K562 (cell line): Measurements from ENCODE around the gene SYT7. TPM values are rescaled to one million over a fixed set of nuclear protein-coding genes. Genes with fewer than 3 reads are reported as not detected.

ENCODE experiments used
- CBX1 ChIP-seq: sonication (generic); IDR thresholded peaks from 2 replicates; pipeline ENCODE4 v1.6.1; 2016; ENCODE audit warnings: antibody characterized with exemption, low read depth, mild to moderate bottlenecking
- E4F1 ChIP-seq: fragments of 250-450 bp; sonication (Bioruptor Pico); IDR thresholded peaks from 2 replicates; pipeline ENCODE4 v1.5.0; 2021; ENCODE audit warnings: mild to moderate bottlenecking, borderline replicate concordance
- ETV1 ChIP-seq: fragments of 450-650 bp; conservative IDR thresholded peaks from 2 replicates; pipeline ENCODE4 v1.6.1; 2016; ENCODE audit warnings: missing genetic modification characterization, control low read depth, low read depth, missing compliant biosample characterization
- EWSR1 ChIP-seq: fragments of 450-650 bp; IDR thresholded peaks from 2 replicates; pipeline ENCODE4 v1.6.1; 2018; ENCODE audit warnings: borderline replicate concordance, mild to moderate bottlenecking, low read depth, moderate library complexity; ENCODE audit not compliant: partially characterized antibody
- KAT2B ChIP-seq: IDR thresholded peaks from one replicate; pipeline ENCODE4 v1.6.1; 2012; ENCODE audit warnings: low read depth, mild to moderate bottlenecking, control low read depth, inconsistent platforms, low read length, moderate library complexity
- MTA3 ChIP-seq: fragments of 450-650 bp; formaldehyde crosslinking; IDR thresholded peaks from 2 replicates; pipeline ENCODE4 v1.6.1; 2017; ENCODE audit warnings: mild to moderate bottlenecking, borderline replicate concordance
- NFE2L1 ChIP-seq: fragments of 450-650 bp; IDR thresholded peaks from 2 replicates; pipeline ENCODE4 v1.6.1; 2016; ENCODE audit warnings: missing genetic modification characterization, low read depth, mild to moderate bottlenecking, missing compliant biosample characterization, moderate library complexity, borderline replicate concordance
- PBX2 ChIP-seq, 2 experiments: IDR thresholded peaks in 1 of 2; conservative IDR thresholded peaks in 1 of 2; 2 replicates each; pipeline ENCODE4 v1.6.1; 2016; ENCODE audit warnings: low read depth in 2 of 2, mild to moderate bottlenecking in 1 of 2, missing compliant biosample characterization in 1 of 2, missing genetic modification characterization in 1 of 2, moderate library complexity in 1 of 2
- PKNOX1 ChIP-seq: fragments of 450-650 bp; IDR thresholded peaks from 2 replicates; pipeline ENCODE4 v1.6.1; 2016
- POLR2AphosphoS5 ChIP-seq: IDR thresholded peaks from 2 replicates; pipeline ENCODE4 v1.6.1; 2011; ENCODE audit warnings: mild to moderate bottlenecking, low read depth, low read length, moderate library complexity; ENCODE audit not compliant: control insufficient read depth, insufficient read depth
- SMARCB1 ChIP-seq: IDR thresholded peaks from 2 replicates; pipeline ENCODE4 v1.6.1; 2011; ENCODE audit warnings: improper control_type of control experiment, low read depth; ENCODE audit not compliant: insufficient read length
- SREBF1 ChIP-seq: fragments of 150-350 bp; IDR thresholded peaks from 2 replicates; pipeline ENCODE4 v1.6.1; 2014; ENCODE audit warnings: antibody characterized with exemption, low read depth, low read length, borderline replicate concordance
- ZNF584 ChIP-seq: fragments of 200-800 bp; sonication (Bioruptor generic); IDR thresholded peaks from 2 replicates; pipeline ENCODE4 v1.6.1; 2016; ENCODE audit warnings: low read depth, mild to moderate bottlenecking, missing genetic modification characterization, missing compliant biosample characterization
- polyA plus RNA-seq, 8 experiments: library from polyadenylated mRNA; depleted of rRNA in 4 of 8; stranded (reverse) in 5 of 8; unstranded in 3 of 8; fragments of >200 nt; fragmentation: Nextera tagmentation in 2 of 8; fragmentation: Illumina TruSeq in 1 of 8; extraction: Ambion mirVana in 2 of 8; extraction: Trizol in 1 of 8; gene quantifications; 2 replicates each; pipeline versions ENCODE4 v1.2.1 to v1.2.3, GENCODE V29; 2011 to 2014; ENCODE audit warnings: inconsistent platforms in 1 of 8, missing spikeins in 1 of 8
- total RNA-seq, 7 experiments: library from RNA; depleted of rRNA in 6 of 7; stranded (reverse); fragments of >200 nt in 6 of 7; fragmentation: Illumina TruSeq in 2 of 7; extraction: Trizol in 2 of 7; gene quantifications; 2 replicates each; pipeline versions ENCODE4 v1.2.1 to v1.2.3, GENCODE V29; 2011 to 2021; ENCODE audit warnings: low replicate concordance in 1 of 7
- TF ChIP-seq, protein P1 (sequence below): sonication (generic); formaldehyde crosslinking; IDR thresholded peaks from 2 replicates; pipeline ENCODE4 v1.8.0; 2022; ENCODE audit warnings: mild to moderate bottlenecking, missing genetic modification reagents

The SYT7 gene
- total and polyA plus RNA-seq, 9 of the 15 experiments (the other 6 are each of a cell fraction or from before 2014, with no cell fraction given): 0.01 to 0.51 (median 0.16) TPM; not detected in 1

- TF ChIP-seq CBX1 (no peak), NFE2L1 (tag) (no peak), POLR2AphosphoS5 (no peak), ETV1 (peak; percentile 18; the same call in 1 of the 2 replicates), EWSR1 (no peak), PKNOX1 (no peak), E4F1 (no peak), SREBF1 (no peak), ZNF584 (CRISPR knock-in tag) (no peak), MTA3 (no peak), PBX2 (CRISPR knock-in tag; IDR thresholded peaks at IDR 0.05; ENCODE audit: low read depth) (no peak), PBX2 (tag; conservative IDR thresholded peaks at IDR 0.05; ENCODE audit: low read depth) (no peak), SMARCB1 (no peak), KAT2B (no peak)
- TF ChIP-seq, protein P1, sequence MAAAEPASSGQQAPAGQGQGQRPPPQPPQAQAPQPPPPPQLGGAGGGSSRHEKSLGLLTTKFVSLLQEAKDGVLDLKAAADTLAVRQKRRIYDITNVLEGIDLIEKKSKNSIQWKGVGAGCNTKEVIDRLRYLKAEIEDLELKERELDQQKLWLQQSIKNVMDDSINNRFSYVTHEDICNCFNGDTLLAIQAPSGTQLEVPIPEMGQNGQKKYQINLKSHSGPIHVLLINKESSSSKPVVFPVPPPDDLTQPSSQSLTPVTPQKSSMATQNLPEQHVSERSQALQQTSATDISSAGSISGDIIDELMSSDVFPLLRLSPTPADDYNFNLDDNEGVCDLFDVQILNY (CRISPR knock-in tag): no peak
These were observed 64.0 kb downstream of the SYT7 start (continued) for GRCh38 chr11:61516675-61517572.
